ES-I3 (cell line): ENCODE results near the gene OR2V2.

Experiments
- H3K36me3 ChIP-seq: 2 replicates; pipeline ENCODE4 v1.6.1; 2013; ENCODE audit warnings: mild to moderate bottlenecking, low read length, control low read depth, moderate library complexity; ENCODE audit not compliant: insufficient read depth
- H3K4me1 ChIP-seq: 2 replicates; pipeline ENCODE4 v1.6.1; 2013; ENCODE audit warnings: mild to moderate bottlenecking, control low read depth, low read length; ENCODE audit not compliant: insufficient read depth
- H3K9ac ChIP-seq: 2 replicates; pipeline ENCODE4 v1.6.1; 2013; ENCODE audit warnings: low read depth, mild to moderate bottlenecking, low read length, moderate library complexity
- H3K9me3 ChIP-seq: 2 replicates; pipeline ENCODE4 v1.6.1; 2013; ENCODE audit warnings: mild to moderate bottlenecking, low read length, moderate library complexity; ENCODE audit not compliant: control insufficient read depth, insufficient read depth

Gene OR2V2

GRCh38 chr5:181193656-181194055 lies 46.3 kb downstream of the OR2V2 start:
- Histone ChIP-seq H3K36me3 (no peaks in the 10 kb centered on the region), H3K4me1 (peaks cover 12% of the 10 kb centered on the region), H3K9me3 (no peaks in the 10 kb centered on the region), H3K9ac (no peak overlapping the region)

GRCh38 chr5:181194489-181195248 lies 47.3 kb downstream of the OR2V2 start:
- Histone ChIP-seq H3K36me3 (no peaks in the 10 kb centered on the region), H3K9ac (no peak overlapping the region), H3K9me3 (no peaks in the 10 kb centered on the region), H3K4me1 (peaks cover 17% of the 10 kb centered on the region)

GRCh38 chr5:181195249-181195761 lies 47.9 kb downstream of the OR2V2 start:
- Histone ChIP-seq H3K9ac (no peak overlapping the region), H3K9me3 (no peaks in the 10 kb centered on the region), H3K4me1 (peaks cover 17% of the 10 kb centered on the region), H3K36me3 (no peaks in the 10 kb centered on the region)

GRCh38 chr5:181197326-181197951 lies 50.1 kb downstream of the OR2V2 start:
- Histone ChIP-seq H3K36me3 (no peaks in the 10 kb centered on the region), H3K9me3 (no peaks in the 10 kb centered on the region), H3K4me1 (peaks cover 25% of the 10 kb centered on the region), H3K9ac (no peak overlapping the region)

GRCh38 chr5:181198106-181198685 lies 50.8 kb downstream of the OR2V2 start:
- Histone ChIP-seq H3K9ac (no peak overlapping the region), H3K4me1 (peaks cover 25% of the 10 kb centered on the region)

GRCh38 chr5:181198905-181199519 lies 51.6 kb downstream of the OR2V2 start:
- Histone ChIP-seq H3K9me3 (no peaks in the 10 kb centered on the region), H3K36me3 (no peaks in the 10 kb centered on the region), H3K4me1 (peaks cover 25% of the 10 kb centered on the region), H3K9ac (no peak overlapping the region)

More at GRCh38 chr5:181198106-181198685, 50.8 kb downstream of the OR2V2 start:
- H3K9me3 ChIP-seq, result no peaks in the 10 kb centered on the region
- no peaks in the 10 kb centered on the region for H3K36me3 ChIP-seq

GRCh38 chr5:181199881-181200638 lies 52.7 kb downstream of the OR2V2 start:
- peaks cover 25% of the 10 kb centered on the region for H3K4me1 ChIP-seq
- H3K9ac ChIP-seq, result no peak overlapping the region

GRCh38 chr5:181200816-181201215 lies 53.4 kb downstream of the OR2V2 start:
- no peaks in the 10 kb centered on the region for H3K9me3 ChIP-seq
- no peak overlapping the region for H3K9ac ChIP-seq
- peaks cover 25% of the 10 kb centered on the region for H3K4me1 ChIP-seq
- no peaks in the 10 kb centered on the region for H3K36me3 ChIP-seq

More at GRCh38 chr5:181199881-181200638, 52.7 kb downstream of the OR2V2 start:
- no peaks in the 10 kb centered on the region for H3K9me3 ChIP-seq
- no peaks in the 10 kb centered on the region for H3K36me3 ChIP-seq

GRCh38 chr5:181203093-181203711 lies 55.8 kb downstream of the OR2V2 start:
- Histone ChIP-seq H3K36me3 (no peaks in the 10 kb centered on the region), H3K9ac (no peak overlapping the region), H3K9me3 (no peaks in the 10 kb centered on the region), H3K4me1 (peaks cover 17% of the 10 kb centered on the region)

GRCh38 chr5:181203777-181204112 lies 56.4 kb downstream of the OR2V2 start:
- Histone ChIP-seq H3K4me1 (peaks cover 12% of the 10 kb centered on the region), H3K9me3 (no peaks in the 10 kb centered on the region), H3K9ac (peak overlapping the region; percentile 75; the same call in 1 of the 2 replicates), H3K36me3 (no peaks in the 10 kb centered on the region)

- Histone ChIP-seq H3K9ac (peak overlapping the region; percentile 75; the same call in 1 of the 2 replicates), H3K9me3 (no peaks in the 10 kb centered on the region), H3K4me1 (peaks cover 8% of the 10 kb centered on the region; the same call in 1 of the 2 replicates), H3K36me3 (no peaks in the 10 kb centered on the region)
Observed at GRCh38 chr5:181204113-181204825, 56.9 kb downstream of the OR2V2 start.

- no peaks in the 10 kb centered on the region for H3K9me3 ChIP-seq
- no peaks in the 10 kb centered on the region for H3K36me3 ChIP-seq
- peaks cover 8% of the 10 kb centered on the region; the same call in 1 of the 2 replicates for H3K4me1 ChIP-seq
- H3K9ac ChIP-seq, result peak within 1 kb of the TSS; percentile 75; the same call in 1 of the 2 replicates
Observed at GRCh38 chr5:181204826-181205760, 57.7 kb downstream of the OR2V2 start, which contains the start of gene TRIM7. TRIM7 (minus strand) TSS chr5:181205196; CDS start chr5:181205110, 86 bp downstream.
